WTC11 (cell line): ENCODE results near the gene CNTNAP2. TPM values are rescaled to one million over a fixed set of nuclear protein-coding genes. Genes with fewer than 3 reads are reported as not detected.

ENCODE experiments used
- ATAC-seq: fragments of 200-7000 bp; cut with Tn5 transposase; 2 replicates; pipeline ENCODE4 v1.10.0; 2021; ENCODE audit warnings: mild to moderate bottlenecking, moderate library complexity
- CTCF ChIA-PET: fragments of 300-600 bp; sonication (Branson Sonifier 250); formaldehyde crosslinking; loops from one replicate; lab custom pipeline; 2021; ENCODE audit warnings: antibody characterized with exemption; lab: Charles Lee
- POLR2A ChIA-PET: fragments of 350-600 bp; sonication (Branson Sonifier 250); formaldehyde crosslinking; loops from one replicate; lab custom pipeline; 2021; ENCODE audit warnings: antibody characterized with exemption; lab: Charles Lee
- DNase-seq: peaks from one replicate; pipeline ENCODE4 v3.0.0; 2021; ENCODE audit warnings: low spot score
- H3K27ac Mint-ChIP-seq: 2 replicates; pipeline ENCODE4 v1.8.0; 2021; ENCODE audit warnings: mixed read lengths
- H3K27me3 Mint-ChIP-seq: 2 replicates; pipeline ENCODE4 v1.8.0; 2021; ENCODE audit warnings: low read depth, mild to moderate bottlenecking, moderate library complexity, mixed read lengths
- H3K36me3 Mint-ChIP-seq: 2 replicates; pipeline ENCODE4 v1.8.0; 2021; ENCODE audit warnings: mixed read lengths
- H3K4me1 Mint-ChIP-seq: 2 replicates; pipeline ENCODE4 v1.8.0; 2022; ENCODE audit warnings: mixed read lengths
- H3K4me3 Mint-ChIP-seq: 2 replicates; pipeline ENCODE4 v1.8.0; 2021; ENCODE audit warnings: mild to moderate bottlenecking, moderate library complexity, mixed read lengths
- H3K9me3 Mint-ChIP-seq: 2 replicates; pipeline ENCODE4 v1.8.0; 2021; ENCODE audit warnings: mixed read lengths
- AFF4 ChIP-seq: sonication (generic); formaldehyde crosslinking; IDR thresholded peaks from 2 replicates; pipeline ENCODE4 v1.8.1; 2023; ENCODE audit warnings: mild to moderate bottlenecking, missing genetic modification reagents, borderline replicate concordance
- CBFB ChIP-seq: sonication (generic); formaldehyde crosslinking; IDR thresholded peaks from 2 replicates; pipeline ENCODE4 v1.8.1; 2022; ENCODE audit warnings: mild to moderate bottlenecking, low read depth, missing genetic modification reagents
- E2F1 ChIP-seq: sonication (generic); formaldehyde crosslinking; IDR thresholded peaks from 2 replicates; pipeline ENCODE4 v1.8.0; 2022; ENCODE audit warnings: mild to moderate bottlenecking, missing genetic modification reagents
- E2F4 ChIP-seq: sonication (generic); formaldehyde crosslinking; IDR thresholded peaks from 2 replicates; pipeline ENCODE4 v1.8.1; 2022; ENCODE audit warnings: low read depth, mild to moderate bottlenecking, moderate library complexity, missing genetic modification reagents, borderline replicate concordance
- E2F5 ChIP-seq: sonication (generic); formaldehyde crosslinking; IDR thresholded peaks from 2 replicates; pipeline ENCODE4 v1.8.1; 2022; ENCODE audit warnings: mild to moderate bottlenecking, moderate library complexity, missing genetic modification reagents
- EMX1 ChIP-seq: fragments of 250-450 bp; sonication (Bioruptor Pico); IDR thresholded peaks from 2 replicates; pipeline ENCODE4 v1.8.0; 2021; ENCODE audit warnings: mild to moderate bottlenecking
- ERG ChIP-seq: fragments of 250-450 bp; sonication (Bioruptor Pico); IDR thresholded peaks from 2 replicates; pipeline ENCODE4 v1.8.0; 2021; ENCODE audit warnings: mild to moderate bottlenecking
- ESRRA ChIP-seq: sonication (generic); formaldehyde crosslinking; IDR thresholded peaks from 2 replicates; pipeline ENCODE4 v1.8.1; 2022; ENCODE audit warnings: mild to moderate bottlenecking, missing genetic modification reagents, borderline replicate concordance
- FOXJ3 ChIP-seq: sonication (generic); formaldehyde crosslinking; IDR thresholded peaks from 2 replicates; pipeline ENCODE4 v1.9.0; 2021; ENCODE audit warnings: missing genetic modification reagents, mild to moderate bottlenecking, borderline replicate concordance
- FOXK1 ChIP-seq: sonication (generic); formaldehyde crosslinking; IDR thresholded peaks from 2 replicates; pipeline ENCODE4 v1.8.0; 2022; ENCODE audit warnings: mild to moderate bottlenecking, moderate library complexity, missing genetic modification reagents
- FOXP4 ChIP-seq: sonication (generic); formaldehyde crosslinking; IDR thresholded peaks from 2 replicates; pipeline ENCODE4 v1.8.0; 2022; ENCODE audit warnings: mild to moderate bottlenecking, missing genetic modification reagents
- HMGA2 ChIP-seq: fragments of 250-450 bp; sonication (Bioruptor Pico); IDR thresholded peaks from 2 replicates; pipeline ENCODE4 v1.4.0; 2021; ENCODE audit warnings: mild to moderate bottlenecking, moderate library complexity
- MLX ChIP-seq: sonication (generic); formaldehyde crosslinking; IDR thresholded peaks from 2 replicates; pipeline ENCODE4 v1.8.1; 2023; ENCODE audit warnings: mild to moderate bottlenecking, missing genetic modification reagents, moderate library complexity
- MYBL2 ChIP-seq: sonication (generic); formaldehyde crosslinking; IDR thresholded peaks from 2 replicates; pipeline ENCODE4 v1.8.1; 2023; ENCODE audit warnings: mild to moderate bottlenecking, moderate library complexity, missing genetic modification reagents
- NR3C1 ChIP-seq: sonication (generic); formaldehyde crosslinking; conservative IDR thresholded peaks from 2 replicates; pipeline ENCODE4 v1.8.1; 2023; ENCODE audit warnings: low read depth, mild to moderate bottlenecking, missing genetic modification reagents
- TCF7 ChIP-seq: sonication (generic); formaldehyde crosslinking; IDR thresholded peaks from 2 replicates; pipeline ENCODE4 v1.8.0; 2022; ENCODE audit warnings: mild to moderate bottlenecking, low read depth, missing genetic modification reagents, moderate library complexity
- TEAD1 ChIP-seq: sonication (generic); formaldehyde crosslinking; IDR thresholded peaks from 2 replicates; pipeline ENCODE4 v1.8.0; 2022; ENCODE audit warnings: mild to moderate bottlenecking, missing genetic modification reagents
- ZNF121 ChIP-seq: sonication (generic); formaldehyde crosslinking; IDR thresholded peaks from 2 replicates; pipeline ENCODE4 v1.8.0; 2023; ENCODE audit warnings: missing genetic modification reagents
- ZNF232 ChIP-seq: sonication (generic); formaldehyde crosslinking; IDR thresholded peaks from 2 replicates; pipeline ENCODE4 v1.8.0; 2022; ENCODE audit warnings: mild to moderate bottlenecking, missing genetic modification reagents
- ZNF263 ChIP-seq: sonication (generic); formaldehyde crosslinking; IDR thresholded peaks from 2 replicates; pipeline ENCODE4 v1.8.1; 2022; ENCODE audit warnings: low read depth, mild to moderate bottlenecking, moderate library complexity, missing genetic modification reagents
- ZNF281 ChIP-seq: sonication (generic); formaldehyde crosslinking; IDR thresholded peaks from 2 replicates; pipeline ENCODE4 v1.8.0; 2023; ENCODE audit warnings: mild to moderate bottlenecking, missing genetic modification reagents
- ZNF671 ChIP-seq: fragments of 250-450 bp; sonication (Bioruptor Pico); IDR thresholded peaks from 2 replicates; pipeline ENCODE4 v1.8.0; 2021; ENCODE audit warnings: mild to moderate bottlenecking
- total RNA-seq: library from RNA; stranded (reverse); gene quantifications from 3 replicates; pipeline ENCODE4 v1.2.3, GENCODE V29; 2021

CNTNAP2 gene
- total RNA-seq, 1 experiment from 2014 or later, result 63.8 TPM

GRCh38 chr7:147012666-147013065 is 896.1 kb downstream of the CNTNAP2 start (continued):
- TF ChIP-seq E2F5 (CRISPR knock-in tag) (no peak), MYBL2 (CRISPR knock-in tag) (no peak), CBFB (no peak), FOXJ3 (no peak)

GRCh38 chr7:147013825-147014224 is 897.2 kb downstream of the CNTNAP2 start:
- Mint-ChIP-seq H3K36me3 (no peaks in the 10 kb centered on the region), H3K4me3 (no peak overlapping the region), H3K27ac (no peak overlapping the region), H3K9me3 (no peaks in the 10 kb centered on the region), H3K27me3 (no peaks in the 10 kb centered on the region), H3K4me1 (no peaks in the 10 kb centered on the region)
- ATAC-seq (no peak), DNase-seq (no peak)
- ChIA-PET POLR2A (no interaction called here), CTCF (no interaction called here)
- TF ChIP-seq AFF4, result no peak
- no peak for TF ChIP-seq ZNF281 (CRISPR knock-in tag)
- TF ChIP-seq EMX1 (CRISPR knock-in tag), result no peak
- no peak for TF ChIP-seq TEAD1
- no peak for TF ChIP-seq ESRRA (CRISPR knock-in tag)
- no peak for TF ChIP-seq FOXP4 (CRISPR knock-in tag)
- no peak for TF ChIP-seq NR3C1 (CRISPR knock-in tag)
- no peak for TF ChIP-seq E2F1 (CRISPR knock-in tag)
- no peak for TF ChIP-seq MLX (CRISPR knock-in tag)
- no peak for TF ChIP-seq ZNF121
- TF ChIP-seq TCF7 (CRISPR knock-in tag), result no peak
- no peak for TF ChIP-seq FOXK1 (CRISPR knock-in tag)
- TF ChIP-seq ZNF671, result no peak
- TF ChIP-seq HMGA2 (CRISPR knock-in tag), result no peak
- no peak for TF ChIP-seq ZNF263 (CRISPR knock-in tag)
- no peak for TF ChIP-seq ERG
- TF ChIP-seq ZNF232 (CRISPR knock-in tag), result no peak
- no peak for TF ChIP-seq E2F4 (CRISPR knock-in tag)
